HG02763 (cell line): Measurements from ENCODE around the gene KNDC1.

Experiments used
- ATAC-seq: cut with Tn5 transposase; IDR thresholded peaks from one replicate; pipeline ENCODE4 v1.9.1; 2021; ENCODE audit warnings: mild to moderate bottlenecking, moderate library complexity; ENCODE audit not compliant: unreplicated experiment

KNDC1 gene

DNA sequence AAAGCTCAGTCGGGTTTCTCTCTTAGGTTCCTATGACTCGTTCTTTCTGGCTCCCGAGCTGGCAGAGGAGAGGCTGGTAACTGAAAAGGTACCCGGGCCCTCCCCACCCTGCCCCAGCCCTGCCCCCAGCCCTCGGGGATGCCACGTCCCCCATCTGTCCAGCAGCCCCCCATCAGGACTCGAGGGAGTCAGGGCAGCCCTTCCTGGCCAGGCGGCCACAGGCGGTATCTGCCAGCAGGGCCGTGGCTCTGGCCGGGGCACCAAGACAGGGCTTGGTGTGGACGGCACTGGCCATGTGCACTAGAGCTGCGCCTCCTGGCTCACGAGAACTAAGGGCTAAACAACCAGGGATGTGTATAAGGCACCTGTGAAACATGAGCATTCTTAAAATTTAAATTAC is 29.7 kb downstream of the KNDC1 start:
- no peak for ATAC-seq

DNA sequence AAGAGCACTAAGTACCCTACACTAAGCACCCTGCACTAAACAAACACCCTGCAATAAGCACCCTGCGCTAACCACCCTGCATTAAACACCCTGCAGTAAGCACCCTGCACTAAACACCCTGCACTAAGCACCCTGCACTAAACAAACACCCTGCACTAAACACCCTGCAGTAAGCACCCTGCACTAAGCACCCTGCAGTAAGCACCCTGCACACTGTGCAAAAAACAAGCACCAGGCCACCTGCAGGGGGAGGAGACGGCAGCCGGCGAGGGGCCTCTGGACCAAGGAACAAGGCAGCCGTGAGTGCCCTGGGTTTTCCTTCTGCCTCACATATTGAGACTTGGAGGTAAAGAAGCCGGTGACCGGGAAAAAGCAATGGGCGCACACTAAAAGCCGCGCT is 30.2 kb downstream of the KNDC1 start:
- ATAC-seq, result no peak

DNA sequence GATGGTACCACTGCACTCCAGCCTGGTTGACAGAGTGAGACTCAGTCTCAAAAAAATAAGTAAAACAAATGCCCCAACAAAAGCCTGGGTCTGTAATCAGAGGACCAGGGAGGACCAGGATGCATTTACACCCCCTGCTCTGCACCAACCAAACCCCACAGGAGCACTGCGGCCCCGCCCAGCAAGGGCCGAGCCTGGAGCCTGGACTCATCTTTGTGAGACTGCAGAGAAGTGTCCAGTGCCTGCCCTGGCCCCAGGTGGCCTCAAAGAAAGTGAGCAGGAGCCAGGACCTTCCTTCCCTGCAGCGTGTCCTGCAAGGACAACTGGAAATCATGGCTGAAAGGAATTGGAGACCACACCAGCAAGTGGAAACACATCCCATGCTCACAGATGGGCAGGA is 31.6 kb downstream of the KNDC1 start:
- no peak for ATAC-seq

DNA sequence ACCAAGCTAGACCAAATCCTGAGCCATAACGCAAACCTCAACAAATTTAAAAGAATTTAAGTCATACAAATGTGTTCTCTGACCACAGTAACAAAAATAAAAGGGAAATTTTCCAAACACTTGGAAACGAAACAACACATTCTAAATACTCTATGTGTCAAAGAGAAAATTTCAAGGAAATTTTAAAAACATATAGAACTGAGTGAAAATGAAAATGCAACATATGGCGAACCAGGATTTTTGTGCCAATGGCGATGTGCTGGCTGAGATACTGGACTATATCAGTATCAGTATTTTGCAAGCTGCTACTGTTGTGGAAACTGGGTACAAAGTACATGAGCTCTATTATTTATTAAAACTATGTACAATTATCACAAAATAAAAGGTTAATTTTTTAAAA is 34.1 kb downstream of the KNDC1 start:
- no peak for ATAC-seq

DNA sequence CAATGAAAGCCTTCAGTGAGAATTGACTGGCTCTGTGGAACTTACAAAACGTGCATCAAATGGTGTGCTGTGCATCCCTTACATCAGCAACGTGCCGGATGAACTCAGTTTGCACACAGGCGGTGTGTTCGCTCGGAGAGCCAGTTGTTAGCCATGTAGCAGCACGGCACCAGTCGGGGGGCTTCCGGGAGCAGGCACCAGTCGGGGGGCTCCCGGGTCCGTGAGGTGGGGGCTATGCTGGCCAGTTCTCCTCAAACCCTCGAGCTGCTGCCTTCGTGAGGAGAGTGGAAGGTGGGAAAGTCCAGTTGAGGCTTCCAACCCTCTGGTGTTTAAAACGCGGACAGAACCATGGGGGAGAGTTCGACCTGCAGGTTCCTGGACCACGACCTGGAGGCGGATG is 35.1 kb downstream of the KNDC1 start:
- ATAC-seq, result no peak

DNA sequence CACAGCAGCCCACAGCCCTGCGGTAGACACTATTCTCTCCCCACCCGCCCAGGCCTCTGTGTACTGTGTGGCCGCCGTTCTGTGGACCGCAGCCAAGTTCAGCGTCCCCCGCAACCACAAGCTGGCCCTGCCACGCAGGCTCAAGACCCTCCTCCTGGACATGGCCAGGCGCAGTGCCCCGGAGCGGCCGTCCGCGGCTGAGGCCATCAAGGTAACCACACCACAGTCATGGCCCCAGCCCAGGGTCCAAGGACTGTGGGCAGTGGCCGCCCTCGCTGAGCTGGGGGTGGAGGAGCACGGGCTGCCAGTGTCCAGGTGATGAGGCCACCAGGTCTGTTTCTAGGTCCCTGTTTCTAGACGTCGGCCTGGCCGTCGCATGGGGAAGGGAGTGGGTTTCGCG is 35.6 kb downstream of the KNDC1 start:
- no peak for ATAC-seq

DNA sequence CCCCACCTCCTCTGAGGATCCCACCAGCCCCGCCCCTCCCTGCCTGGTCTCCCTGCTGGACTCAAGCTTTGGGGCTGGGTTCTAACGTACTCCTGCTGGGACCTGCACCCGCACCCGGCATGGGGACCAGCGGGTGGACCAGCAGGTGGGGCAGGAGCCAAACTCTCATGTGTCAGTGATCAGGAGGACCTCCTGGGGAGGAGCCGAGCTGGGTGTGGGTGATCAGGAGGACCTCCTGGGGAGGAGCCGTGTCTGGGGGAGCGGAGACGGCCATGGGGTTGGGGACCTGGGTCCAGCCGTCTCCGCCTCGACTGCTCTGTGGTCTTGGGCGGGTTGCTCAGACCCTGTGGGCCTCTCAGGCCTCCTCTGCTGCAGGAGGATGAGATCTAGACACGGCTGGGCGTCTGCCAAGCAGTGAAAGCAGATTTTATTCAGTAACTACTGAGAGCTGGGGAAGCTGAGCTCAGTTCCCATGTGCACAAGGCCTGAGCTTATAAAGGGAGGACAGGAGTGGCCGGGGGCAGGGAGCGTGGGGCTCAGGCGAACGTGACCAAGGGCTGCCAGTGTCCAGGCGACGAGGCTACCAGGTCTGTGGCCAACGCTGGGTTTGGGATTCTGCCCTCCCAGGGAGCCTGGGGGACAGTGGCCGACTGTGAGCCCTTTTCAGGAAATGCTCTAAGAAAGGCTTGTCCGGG is 36.3 kb downstream of the KNDC1 start:
- no peak for ATAC-seq

DNA sequence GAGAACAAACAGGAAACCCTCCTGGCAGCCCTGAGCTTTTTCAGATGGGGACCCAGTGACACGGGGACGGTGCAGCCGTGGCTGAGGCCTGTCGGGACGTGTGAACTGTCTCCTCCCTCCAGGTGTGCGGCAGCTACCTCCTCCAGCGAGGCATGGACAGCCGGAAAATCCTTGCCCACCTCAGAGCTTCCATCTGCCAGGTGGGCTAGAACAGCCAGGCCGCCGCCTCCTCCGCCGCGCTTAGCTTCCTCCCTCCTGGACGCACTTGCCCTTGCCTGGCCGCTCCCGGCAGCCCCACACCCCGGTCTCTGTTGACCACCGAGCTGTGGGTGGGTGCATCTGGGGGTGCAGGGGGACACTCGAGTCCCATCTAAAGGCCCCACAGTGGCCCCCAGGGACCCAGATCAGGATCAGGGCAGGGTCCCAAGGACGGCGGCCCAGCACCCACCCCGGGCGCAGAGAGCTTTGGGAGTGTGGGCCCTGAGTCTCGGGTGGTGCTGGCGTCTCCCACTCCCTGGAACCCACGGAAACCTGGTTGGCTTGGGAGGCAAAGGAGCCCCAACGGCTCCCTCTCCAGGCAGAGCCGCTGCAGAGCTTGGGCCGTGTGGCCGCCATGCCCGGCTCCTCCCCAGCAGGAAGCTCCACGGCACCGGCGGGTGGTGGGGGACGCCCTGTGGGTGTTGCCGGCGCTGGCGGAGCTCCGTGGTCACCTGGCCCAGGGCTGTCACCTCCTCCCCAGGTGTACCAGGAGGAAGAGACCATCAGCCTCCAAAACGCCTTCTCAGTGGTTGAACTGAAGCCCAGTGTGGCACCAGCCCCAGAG is 37.1 kb downstream of the KNDC1 start:
- no peak for ATAC-seq

DNA sequence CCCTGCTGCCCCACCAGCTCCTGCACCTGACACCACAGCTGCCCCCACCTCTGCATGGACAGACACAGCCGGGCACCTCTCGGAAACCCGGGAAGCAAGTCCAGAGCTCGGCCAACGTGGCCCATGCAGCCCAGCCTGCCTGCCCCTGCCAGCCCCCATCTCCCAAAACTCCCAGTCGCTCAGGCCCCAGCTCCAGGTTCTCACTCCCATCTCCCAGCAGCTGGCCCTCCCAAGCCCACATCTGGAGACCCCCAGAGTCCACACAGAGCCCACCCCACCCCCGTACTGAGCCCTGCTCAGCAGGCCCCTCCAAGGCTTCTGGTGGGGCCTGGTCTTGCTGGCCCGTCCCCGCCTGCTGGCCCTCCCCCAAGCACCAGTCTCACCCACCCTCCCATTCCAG is 37.8 kb downstream of the KNDC1 start:
- ATAC-seq, result no peak

DNA sequence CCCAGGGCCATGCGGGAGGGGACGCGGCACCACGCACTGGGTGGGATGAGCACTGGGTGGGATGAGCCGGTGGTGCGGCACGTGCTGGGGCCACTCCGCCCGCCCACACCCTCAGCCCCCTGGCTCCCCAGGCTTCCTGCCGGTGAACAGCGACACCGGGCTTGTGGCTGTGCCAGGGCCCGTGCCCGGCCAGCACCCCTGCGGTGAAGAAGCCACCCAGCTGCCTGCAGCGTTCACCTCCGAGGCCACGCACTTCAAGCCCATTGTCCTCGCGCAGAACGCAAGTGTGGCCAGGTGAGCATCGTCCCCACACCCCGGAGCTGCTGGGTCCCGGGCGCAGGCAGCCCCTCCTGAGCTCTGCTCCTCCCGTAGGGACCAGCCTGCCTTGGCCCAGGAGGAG is 38.2 kb downstream of the KNDC1 start:
- ATAC-seq, result no peak

DNA sequence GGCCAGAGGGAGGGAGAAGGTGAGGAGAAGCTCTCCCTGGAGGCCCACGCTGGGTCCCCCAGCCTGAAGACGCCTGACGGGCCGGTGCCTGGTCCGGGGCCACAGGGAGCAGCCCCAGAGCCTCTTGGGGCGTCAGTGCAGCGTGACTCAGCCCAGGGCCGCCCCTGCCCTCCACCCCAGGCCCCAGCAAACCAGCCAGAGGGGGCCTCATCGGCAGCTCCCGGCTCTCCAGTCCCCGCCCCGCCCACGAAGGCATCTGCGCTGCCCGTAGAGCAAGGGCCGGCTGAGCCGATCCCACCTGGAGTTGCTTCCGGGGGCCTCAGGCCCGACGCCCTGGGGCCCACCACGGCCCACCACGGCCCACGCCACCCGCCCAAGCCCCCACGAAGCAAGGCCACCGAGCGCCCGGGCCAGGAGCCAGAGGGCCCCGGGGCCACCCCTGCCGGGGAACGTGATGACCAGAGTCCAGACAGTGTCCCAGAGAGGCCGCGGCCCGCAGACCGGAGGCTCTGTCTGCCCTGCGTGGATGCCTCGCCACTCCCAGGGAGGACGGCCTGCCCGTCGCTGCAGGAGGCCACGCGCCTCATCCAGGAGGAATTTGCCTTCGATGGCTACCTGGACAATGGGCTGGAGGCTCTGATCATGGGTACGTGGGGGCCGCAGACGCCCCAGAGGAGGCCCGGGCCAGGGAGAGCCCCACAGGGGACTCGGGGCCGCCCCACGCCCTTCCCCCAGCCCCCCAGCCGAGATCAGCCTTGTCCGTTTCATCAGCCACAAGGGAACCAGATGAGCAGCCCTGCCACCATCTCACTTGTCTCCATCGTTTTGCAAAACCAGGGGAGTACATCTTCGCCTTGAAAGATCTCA is 38.8 kb downstream of the KNDC1 start:
- ATAC-seq, result no peak

DNA sequence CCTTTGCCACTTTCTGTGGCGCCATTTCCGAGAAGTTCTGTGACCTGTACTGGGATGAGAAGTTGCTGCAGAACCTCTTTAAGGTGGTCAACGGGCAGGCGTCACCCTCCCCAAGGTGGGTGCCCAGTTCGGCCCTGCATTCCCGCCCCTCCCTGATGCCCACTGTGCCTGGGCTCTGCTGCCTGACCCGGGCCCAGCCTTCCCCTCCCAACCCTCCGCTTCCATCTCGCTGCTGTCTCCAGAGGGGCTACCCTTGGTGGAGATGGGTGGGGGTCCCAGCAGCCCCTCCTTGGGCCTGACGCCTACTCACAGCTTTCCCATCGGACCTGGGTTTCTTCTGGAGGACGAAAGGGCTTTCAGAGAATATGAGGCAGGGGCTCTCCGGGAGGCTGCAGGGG is 39.5 kb downstream of the KNDC1 start:
- no peak for ATAC-seq

DNA sequence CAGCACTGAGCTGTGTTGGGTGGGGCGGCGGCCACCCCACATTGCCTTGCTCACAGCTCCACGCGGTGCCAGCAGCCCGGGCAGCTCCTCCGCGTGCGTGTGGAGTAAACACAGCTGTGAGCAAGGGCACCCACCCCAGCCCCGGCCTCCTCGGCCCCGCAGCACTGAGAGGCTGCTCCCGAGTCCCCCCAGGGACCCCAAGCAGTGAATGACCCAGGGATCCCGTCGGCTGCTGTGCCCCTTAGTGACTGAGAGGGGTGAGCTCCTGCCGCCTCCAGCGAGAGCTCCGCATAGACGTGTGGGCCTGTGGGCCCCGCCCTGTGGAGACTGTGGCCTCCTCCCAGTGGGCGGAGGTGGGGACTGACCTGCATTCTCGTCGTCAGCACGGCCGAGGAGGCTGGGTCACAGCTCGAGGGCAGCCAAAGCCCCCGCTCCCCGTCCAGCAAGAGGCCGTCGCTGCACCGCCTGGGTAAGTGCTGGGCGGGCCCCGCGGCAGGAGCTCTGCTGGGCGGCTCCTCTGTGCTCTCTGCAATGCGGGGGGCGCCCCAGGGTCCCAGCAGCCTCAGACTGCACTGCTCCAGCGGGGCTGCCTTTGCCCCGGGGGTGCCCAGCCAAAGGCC is 40.1 kb downstream of the KNDC1 start:
- ATAC-seq, result no peak

DNA sequence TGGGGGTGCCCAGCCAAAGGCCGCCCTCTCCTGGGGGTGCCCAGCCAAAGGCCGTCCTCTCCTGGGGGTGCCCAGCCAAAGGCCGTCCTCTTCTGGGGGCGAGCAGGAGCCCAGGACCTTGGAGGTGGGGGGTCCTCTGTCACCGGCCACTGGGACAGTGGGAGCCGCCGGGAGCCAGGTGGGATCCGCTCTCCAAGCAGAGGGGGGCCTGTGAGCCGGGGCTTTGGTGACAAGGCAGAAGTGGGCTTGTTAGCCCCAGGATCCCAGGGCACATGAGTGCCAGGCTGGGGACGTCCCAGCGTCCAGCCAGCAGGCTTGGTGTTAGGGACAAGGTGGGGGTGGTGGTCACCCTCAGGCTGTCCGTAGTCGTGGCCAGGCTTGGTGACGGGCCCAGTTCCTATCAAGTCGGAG is 40.6 kb downstream of the KNDC1 start:
- ATAC-seq, result no peak

DNA sequence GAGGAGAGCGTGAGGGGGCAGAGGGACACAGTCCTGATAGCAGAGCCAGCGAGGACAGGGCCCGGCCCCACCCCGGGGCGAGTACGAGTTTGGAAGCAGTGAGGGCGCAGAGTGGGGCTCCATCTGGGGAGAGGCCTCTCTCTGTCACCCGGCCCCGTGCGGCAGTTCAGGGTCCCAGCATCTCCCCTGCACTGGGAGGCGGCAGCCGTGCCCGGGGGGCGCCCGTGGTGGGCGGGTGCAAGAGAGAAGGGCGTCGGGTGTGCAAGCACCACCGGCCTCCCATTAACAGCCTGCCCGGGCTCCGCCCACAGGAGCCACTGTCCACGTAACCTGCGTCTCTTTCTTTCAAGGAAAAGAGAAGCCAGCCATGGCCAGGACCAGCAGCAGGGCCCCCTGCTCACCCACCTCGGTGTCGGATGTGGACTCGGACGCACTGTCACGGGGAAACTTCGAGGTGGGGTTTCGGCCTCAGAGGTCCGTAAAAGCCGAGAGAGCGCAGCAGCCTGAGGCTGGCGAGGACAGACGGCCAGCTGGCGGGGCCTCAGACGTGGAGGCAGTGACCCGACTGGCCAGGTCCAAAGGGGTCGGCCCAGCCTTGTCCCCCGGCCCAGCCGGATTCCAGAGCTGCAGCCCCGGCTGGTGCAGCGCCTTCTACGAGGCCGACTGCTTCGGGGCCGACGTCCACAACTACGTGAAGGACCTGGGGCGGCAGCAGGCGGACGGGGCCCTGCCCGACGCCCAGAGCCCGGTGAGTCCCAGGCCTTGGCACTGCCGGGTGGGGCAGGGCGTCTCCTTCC is 41.3 kb downstream of the KNDC1 start:
- no peak for ATAC-seq

DNA sequence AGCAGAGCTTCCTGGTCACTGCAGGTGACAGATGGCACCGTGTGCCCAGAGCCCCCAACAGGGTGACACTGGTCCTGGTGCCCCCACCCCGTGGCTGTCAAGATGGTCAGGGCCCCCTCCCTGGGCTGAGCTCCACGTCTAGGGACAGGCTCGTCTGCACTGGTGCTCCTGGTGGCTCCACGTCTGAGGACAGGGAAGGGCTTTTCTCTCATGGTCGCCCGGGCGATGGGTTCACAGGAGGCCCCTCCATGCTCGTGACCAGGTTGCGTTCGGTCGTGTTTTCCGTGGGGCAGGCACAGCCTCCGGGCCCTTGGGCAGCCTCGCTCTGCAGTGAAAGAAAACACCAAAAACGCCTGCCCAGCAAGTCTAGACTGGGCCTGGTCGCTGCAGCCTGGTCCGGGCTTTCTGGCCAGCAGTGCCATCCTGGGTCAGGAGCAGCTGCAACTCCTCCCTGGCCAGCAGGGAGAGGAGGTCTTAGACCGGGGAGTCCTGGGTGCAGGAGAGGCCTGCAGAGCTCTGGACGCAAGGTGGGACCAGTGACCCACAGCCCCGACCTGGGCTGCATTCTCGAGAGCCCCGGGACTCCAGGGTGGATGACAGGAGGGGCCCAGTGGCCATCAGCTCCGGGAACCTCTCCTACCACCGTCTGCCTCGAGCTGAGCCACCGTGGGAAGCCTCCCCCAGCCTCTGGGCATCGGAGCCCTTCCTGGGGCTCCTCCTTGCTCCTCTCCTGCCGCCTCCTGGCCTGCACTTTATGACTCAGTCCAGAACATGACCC is 42.1 kb downstream of the KNDC1 start:
- no peak for ATAC-seq

DNA sequence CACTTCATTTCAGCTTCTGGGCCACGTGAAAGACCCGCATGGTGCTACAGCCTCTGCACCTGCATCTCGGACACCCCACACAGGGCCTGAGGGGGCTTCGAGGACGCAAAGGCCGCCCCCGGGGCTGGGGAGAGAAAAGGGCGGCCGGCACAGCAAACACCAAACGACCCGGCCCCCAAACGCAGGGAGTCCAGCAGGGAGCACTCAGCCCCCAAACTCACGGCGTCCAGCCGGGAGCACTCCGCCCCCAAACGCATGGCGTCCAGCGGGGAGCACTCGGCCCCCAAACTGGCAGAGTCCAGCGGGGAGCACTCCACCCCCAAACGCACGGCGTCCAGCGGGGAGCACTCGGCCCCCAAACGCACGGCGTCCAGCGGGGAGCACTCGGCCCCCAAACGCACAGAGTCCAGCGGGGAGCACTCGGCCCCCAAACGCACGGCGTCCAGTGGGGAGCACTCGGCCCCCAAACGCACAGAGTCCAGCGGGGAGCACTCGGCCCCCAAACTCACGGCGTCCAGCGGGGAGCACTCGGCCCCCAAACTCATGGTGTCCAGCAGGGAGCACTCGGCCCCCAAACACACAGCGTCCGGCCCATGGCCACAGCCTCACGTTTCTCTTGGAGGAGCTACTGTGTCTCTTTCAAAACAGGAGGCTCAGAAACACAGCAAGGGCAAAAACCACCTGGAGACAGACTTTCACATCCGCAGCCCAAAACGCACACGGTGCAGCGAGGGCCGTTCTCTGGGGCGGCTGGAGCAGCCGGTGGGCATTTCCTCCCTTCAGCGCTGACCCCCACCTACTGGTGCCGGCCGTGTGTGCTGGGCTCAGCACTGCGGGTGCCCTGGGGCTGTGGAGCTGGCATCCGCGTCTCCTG is 43.0 kb downstream of the KNDC1 start:
- no peak for ATAC-seq

DNA sequence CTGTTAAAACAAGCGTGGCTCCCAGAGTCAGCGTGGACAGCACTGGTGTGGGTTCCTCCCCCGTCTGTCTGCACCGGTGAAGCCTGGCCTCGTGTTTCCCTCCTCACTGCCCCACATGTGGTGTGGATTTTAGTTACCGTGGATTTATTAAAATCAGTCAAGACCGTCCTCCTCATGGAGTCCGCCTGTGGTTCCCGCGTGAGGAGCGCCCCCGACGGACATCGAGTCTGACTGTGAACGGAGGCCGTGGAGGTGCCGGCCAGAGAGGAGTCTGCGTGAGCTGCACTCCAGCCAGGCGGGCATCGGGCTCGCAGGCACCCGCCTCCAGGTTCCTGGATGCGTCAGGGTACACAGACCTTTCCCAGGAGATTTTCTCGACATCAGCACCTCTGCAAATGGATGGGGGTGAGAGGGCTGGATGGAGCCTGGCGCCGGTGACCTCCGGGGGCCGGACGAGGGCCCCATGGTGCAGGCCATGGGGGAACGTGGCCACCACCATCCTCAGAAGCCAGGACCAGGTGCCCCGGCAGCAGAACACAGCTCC is 43.7 kb downstream of the KNDC1 start:
- ATAC-seq, result no peak
